Activated naive CD4-positive, alpha-beta T cell treated with anti-CD3 and anti-CD28 coated beads for 36 hours (primary cell): ENCODE data around the gene ATP2B2. TPM values are rescaled to one million over a fixed set of nuclear protein-coding genes. Genes with fewer than 3 reads are reported as not detected.

Experiments
- CTCF ChIA-PET: fragments of 350-600 bp; sonication (Branson Sonifier 250); formaldehyde crosslinking; loops from one replicate; lab custom pipeline; 2021; ENCODE audit warnings: antibody characterized with exemption; lab: Charles Lee
- DNase-seq: peaks from one replicate; pipeline ENCODE4 v3.0.0-alpha.2; 2020
- H3K27ac Mint-ChIP-seq: one replicate; pipeline ENCODE4 v1.8.0; 2021; ENCODE audit warnings: mild to moderate bottlenecking, mixed read lengths
- H3K27me3 Mint-ChIP-seq: one replicate; pipeline ENCODE4 v1.8.0; 2021; ENCODE audit warnings: low read depth, mixed read lengths
- H3K36me3 Mint-ChIP-seq: one replicate; pipeline ENCODE4 v1.8.0; 2021; ENCODE audit warnings: low read depth, mixed read lengths
- H3K4me1 Mint-ChIP-seq: one replicate; pipeline ENCODE4 v1.8.0; 2021; ENCODE audit warnings: low read depth, mixed read lengths
- H3K4me3 Mint-ChIP-seq: one replicate; pipeline ENCODE4 v1.8.0; 2021; ENCODE audit warnings: mild to moderate bottlenecking, moderate library complexity, mixed read lengths
- H3K9me3 Mint-ChIP-seq: one replicate; pipeline ENCODE4 v1.8.0; 2021; ENCODE audit warnings: mixed read lengths
- intact Hi-C: fragments of 100-400 bp; cut with micrococcal nuclease; formaldehyde crosslinking; loops from one replicate; pipeline ENCODE4 v1.15.1; 2023
- total RNA-seq, 2 experiments: library from RNA; stranded (reverse); gene quantifications; one replicate each; pipeline ENCODE4 v1.2.3, GENCODE V29; 2021

The ATP2B2 gene
- total RNA-seq, 2 experiments from 2014 or later: not detected

DNA sequence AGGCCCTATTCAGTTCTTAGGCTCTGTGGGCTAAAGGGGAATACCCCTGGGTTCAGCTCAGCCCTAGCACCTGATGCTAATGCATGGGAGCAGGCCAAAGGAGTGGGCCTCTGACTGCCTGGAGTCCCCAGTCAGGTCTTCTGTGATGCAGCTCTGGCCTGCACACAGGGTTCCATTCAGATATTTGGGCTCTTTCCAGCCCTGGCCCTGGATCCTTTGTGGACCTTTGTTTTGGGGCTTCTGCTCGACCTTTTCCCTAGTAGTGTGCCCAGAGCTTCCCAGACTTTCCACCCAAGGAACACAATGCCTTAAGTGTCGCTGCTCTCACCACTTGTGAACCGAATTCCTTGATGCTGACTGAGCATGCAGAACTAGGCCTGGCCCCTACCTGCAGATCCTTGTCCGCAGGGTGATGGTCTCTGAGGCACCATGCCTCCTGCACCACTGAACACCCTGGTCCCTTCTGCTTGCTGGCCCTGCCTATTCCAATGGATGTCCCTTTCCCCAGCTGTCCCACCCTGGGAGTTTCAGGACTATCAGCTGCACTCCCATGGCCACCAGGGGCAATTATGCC, 189.5 kb downstream of the ATP2B2 start:
- Mint-ChIP-seq H3K4me1 (peaks cover 24% of the 10 kb centered on the region), H3K36me3 (peaks cover 9% of the 10 kb centered on the region), H3K27me3 (no peaks in the 10 kb centered on the region), H3K27ac (no peak overlapping the region), H3K9me3 (no peaks in the 10 kb centered on the region), H3K4me3 (no peak overlapping the region)
- CTCF ChIA-PET: no interaction called here
- no peak for DNase-seq
- intact Hi-C loops: no loop called here

DNA sequence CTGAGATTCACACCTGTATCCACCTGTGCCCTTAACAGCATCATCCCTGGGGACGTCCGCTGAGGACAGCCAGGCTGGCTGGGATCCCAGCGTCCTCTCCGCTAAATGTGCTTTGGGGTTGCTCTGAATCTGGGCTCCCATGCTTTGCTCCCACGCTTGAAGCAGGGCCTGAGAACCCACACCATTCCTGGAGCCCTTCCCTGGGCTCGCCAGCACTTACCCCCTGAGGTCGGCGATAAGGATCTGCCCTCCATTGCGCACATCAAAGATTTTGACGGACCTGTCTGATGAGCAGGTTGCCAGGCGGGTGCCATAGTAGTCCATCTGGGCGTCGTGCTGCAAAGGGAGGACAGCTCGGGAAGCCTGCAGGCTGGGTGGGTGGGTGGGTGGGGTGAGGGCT, 190.3 kb downstream of the ATP2B2 start:
- no peak for DNase-seq
- Mint-ChIP-seq H3K4me3 (no peak overlapping the region), H3K27me3 (no peaks in the 10 kb centered on the region), H3K36me3 (peaks cover 9% of the 10 kb centered on the region), H3K9me3 (no peaks in the 10 kb centered on the region), H3K4me1 (peaks cover 30% of the 10 kb centered on the region), H3K27ac (no peak overlapping the region)
- intact Hi-C loops: no loop called here
- CTCF ChIA-PET: no interaction called here

DNA sequence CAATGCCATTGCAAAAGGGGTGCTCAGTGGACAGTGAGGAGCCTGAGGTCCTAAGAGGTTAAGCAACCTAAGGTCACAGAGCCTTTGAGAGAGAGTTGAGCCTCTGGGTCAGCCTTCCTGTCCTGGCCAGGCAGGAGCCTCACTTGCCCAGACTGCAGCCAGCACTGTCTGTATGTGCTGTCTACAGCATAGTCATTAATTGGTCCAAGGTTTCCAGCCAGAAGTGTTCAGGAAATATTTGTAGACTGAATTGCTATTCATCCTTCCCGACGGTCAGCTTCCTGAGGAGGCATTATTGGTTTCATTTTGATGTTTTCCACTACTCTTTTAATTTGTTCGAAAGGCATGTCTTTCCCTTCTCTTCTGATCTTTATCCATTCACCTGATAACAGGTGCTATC, 192.5 kb downstream of the ATP2B2 start:
- H3K4me3 Mint-ChIP-seq: no peak overlapping the region
- intact Hi-C loops: no loop called here
- peaks cover 12% of the 10 kb centered on the region for H3K4me1 Mint-ChIP-seq
- H3K36me3 Mint-ChIP-seq: peaks cover 20% of the 10 kb centered on the region
- H3K27ac Mint-ChIP-seq: peak overlapping the region; percentile 7
- H3K9me3 Mint-ChIP-seq: no peaks in the 10 kb centered on the region
- no peak for DNase-seq
- no peaks in the 10 kb centered on the region for H3K27me3 Mint-ChIP-seq
- CTCF ChIA-PET: no interaction called here

DNA sequence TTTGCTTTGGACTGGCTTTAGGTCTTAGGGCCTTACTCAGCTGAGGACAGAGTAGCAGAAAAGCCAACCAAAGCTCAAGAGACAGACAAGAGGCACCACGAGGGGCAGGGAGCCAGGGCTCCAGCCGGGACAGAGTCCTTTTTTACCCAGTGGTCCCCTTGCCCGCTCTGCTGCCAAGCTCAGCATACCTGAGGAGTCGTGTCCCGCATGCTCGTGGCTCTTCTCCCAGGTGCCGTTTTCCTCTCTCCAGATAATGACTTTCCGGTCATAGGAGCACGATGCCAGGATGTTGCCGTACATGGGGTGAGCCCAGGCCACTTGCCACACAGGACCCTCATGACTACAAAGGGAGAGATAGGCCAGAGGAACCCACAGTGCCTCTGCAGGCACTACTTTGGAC, 193.0 kb downstream of the ATP2B2 start:
- no peak overlapping the region for H3K27ac Mint-ChIP-seq
- H3K36me3 Mint-ChIP-seq: peaks cover 20% of the 10 kb centered on the region
- CTCF ChIA-PET: interaction anchor here (0.7 kb wide), 1 partner anchor 52 kb away, joined by 3 read pairs; no protein-coding TSS in a partner anchor
- no peak overlapping the region for H3K4me3 Mint-ChIP-seq
- no peak for DNase-seq
- intact Hi-C loops: no loop called here
- H3K9me3 Mint-ChIP-seq: no peaks in the 10 kb centered on the region
- H3K27me3 Mint-ChIP-seq: no peaks in the 10 kb centered on the region
- H3K4me1 Mint-ChIP-seq: peaks cover 10% of the 10 kb centered on the region

DNA sequence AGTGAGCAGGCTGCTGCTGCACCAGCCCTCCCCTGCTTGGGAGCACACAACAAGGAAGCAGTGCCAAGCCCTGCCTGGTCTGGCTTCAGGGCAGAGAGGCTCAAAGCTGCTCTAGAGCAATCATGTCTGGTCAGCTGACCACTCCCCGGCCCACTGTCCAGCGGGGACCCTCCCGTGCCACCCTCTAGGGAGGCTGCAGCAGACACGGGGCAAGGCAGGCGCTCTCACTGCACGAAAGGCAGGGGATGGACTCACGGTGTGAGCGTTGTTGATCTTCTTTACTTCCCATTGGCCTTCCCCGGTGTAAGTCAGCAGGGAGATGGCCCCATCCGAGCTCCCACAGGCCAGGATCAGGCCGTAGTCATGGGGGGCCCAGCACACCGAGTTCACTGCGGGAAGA, 193.7 kb downstream of the ATP2B2 start:
- Mint-ChIP-seq H3K9me3 (no peaks in the 10 kb centered on the region), H3K4me1 (peaks cover 10% of the 10 kb centered on the region), H3K36me3 (peaks cover 20% of the 10 kb centered on the region), H3K27me3 (no peaks in the 10 kb centered on the region), H3K27ac (peak overlapping the region; percentile 41), H3K4me3 (no peak overlapping the region)
- no peak for DNase-seq
- CTCF ChIA-PET: interaction anchor here (0.7 kb wide), 1 partner anchor 51 kb away, joined by 3 read pairs; no protein-coding TSS in a partner anchor
- intact Hi-C loops: no loop called here

DNA sequence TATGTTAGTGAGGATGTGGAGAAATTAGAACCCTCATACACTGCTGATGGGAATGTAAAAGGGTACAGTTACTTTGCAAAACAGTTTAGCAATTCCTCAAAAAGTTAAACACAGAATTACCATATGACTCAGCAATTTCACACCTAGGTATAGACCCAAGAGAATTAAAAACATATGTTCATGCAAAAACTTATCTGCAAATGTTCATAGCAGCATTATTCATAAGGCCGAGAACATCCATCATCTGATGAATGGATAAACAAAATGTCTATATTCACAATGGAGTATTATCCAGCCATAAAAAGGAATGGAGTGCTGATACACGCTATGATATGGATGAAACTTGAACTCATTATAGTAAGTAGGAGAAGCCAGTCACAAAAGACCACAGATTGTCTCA, 194.8 kb downstream of the ATP2B2 start:
- no peaks in the 10 kb centered on the region for H3K9me3 Mint-ChIP-seq
- CTCF ChIA-PET: no interaction called here
- no peak overlapping the region for H3K4me3 Mint-ChIP-seq
- no peaks in the 10 kb centered on the region for H3K27me3 Mint-ChIP-seq
- intact Hi-C loops: no loop called here
- H3K4me1 Mint-ChIP-seq: peaks cover 10% of the 10 kb centered on the region
- H3K36me3 Mint-ChIP-seq: peaks cover 21% of the 10 kb centered on the region
- peak overlapping the region; percentile 68 for H3K27ac Mint-ChIP-seq
- DNase-seq: no peak

DNA sequence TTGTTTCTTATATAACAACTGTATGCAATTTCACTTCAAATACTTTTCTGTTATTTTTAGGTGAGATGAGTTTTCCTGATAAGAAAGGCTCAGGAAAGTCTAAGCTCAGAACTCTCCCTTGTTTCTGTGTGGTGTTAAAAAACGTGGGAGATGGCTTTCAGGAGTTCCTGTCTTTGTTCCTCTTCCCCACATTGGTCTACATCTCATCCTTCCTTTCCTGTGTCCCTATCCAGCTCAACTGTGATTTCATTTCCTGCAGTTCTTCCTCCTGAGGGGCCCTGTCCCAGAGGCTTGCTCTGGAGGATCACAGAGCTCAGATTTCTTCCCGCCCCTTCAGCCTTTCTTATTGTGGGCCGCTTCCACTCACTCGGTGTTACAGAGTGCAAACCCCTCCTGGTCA, 195.7 kb downstream of the ATP2B2 start:
- no peaks in the 10 kb centered on the region for H3K9me3 Mint-ChIP-seq
- intact Hi-C loops: no loop called here
- CTCF ChIA-PET: no interaction called here
- H3K27ac Mint-ChIP-seq: peak overlapping the region; percentile 68
- peaks cover 10% of the 10 kb centered on the region for H3K4me1 Mint-ChIP-seq
- H3K4me3 Mint-ChIP-seq: no peak overlapping the region
- DNase-seq: no peak
- peaks cover 20% of the 10 kb centered on the region for H3K36me3 Mint-ChIP-seq
- H3K27me3 Mint-ChIP-seq: no peaks in the 10 kb centered on the region

DNA sequence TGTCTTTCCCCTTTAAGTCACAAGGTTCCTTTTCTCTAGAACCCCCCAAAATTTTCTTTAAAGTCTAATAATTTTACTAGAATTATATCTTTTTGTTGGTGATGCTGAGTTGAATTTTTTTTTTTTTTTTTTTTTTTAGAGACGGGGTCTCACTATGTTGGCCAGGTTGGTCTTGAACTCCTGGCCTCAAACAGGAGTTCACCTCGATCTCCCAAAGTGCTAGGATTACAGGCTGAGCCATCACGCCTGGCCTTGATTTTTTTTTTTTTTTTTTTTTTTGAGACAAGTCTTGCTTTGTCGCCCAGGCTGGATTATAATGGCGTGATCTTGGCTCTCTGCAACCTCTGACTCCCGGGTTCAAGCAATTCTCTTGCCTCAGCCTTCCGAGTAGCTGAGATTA, 196.7 kb downstream of the ATP2B2 start:
- intact Hi-C loops: no loop called here
- CTCF ChIA-PET: interaction anchor here (1.2 kb wide), 1 partner anchor 12 kb away, joined by 4 read pairs; the partner anchor contains the start of gene SEC13
- H3K36me3 Mint-ChIP-seq: peaks cover 22% of the 10 kb centered on the region
- no peak overlapping the region for H3K27ac Mint-ChIP-seq
- H3K27me3 Mint-ChIP-seq: no peaks in the 10 kb centered on the region
- H3K9me3 Mint-ChIP-seq: no peaks in the 10 kb centered on the region
- no peak for DNase-seq
- no peak overlapping the region for H3K4me3 Mint-ChIP-seq
- peaks cover 10% of the 10 kb centered on the region for H3K4me1 Mint-ChIP-seq

DNA sequence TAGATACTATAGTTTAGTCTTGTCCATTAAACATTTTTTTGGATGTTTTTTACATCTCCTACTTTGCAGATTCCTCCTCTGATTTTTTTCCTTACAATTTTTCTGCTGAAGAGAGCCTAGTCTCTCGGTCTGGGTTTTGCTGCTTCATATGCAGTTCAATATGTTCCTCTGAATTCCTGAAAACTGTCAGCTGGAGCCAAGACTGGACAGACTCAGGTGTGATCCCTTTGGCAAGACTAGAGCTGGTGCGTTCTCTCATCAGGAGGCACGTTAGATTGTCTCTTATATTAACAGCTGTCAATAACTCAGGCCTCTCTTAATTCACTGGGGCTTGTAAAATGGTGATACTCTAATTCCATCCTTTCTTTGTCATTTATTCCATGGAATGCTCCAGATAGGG, 199.2 kb downstream of the ATP2B2 start:
- H3K36me3 Mint-ChIP-seq: peaks cover 29% of the 10 kb centered on the region

DNA sequence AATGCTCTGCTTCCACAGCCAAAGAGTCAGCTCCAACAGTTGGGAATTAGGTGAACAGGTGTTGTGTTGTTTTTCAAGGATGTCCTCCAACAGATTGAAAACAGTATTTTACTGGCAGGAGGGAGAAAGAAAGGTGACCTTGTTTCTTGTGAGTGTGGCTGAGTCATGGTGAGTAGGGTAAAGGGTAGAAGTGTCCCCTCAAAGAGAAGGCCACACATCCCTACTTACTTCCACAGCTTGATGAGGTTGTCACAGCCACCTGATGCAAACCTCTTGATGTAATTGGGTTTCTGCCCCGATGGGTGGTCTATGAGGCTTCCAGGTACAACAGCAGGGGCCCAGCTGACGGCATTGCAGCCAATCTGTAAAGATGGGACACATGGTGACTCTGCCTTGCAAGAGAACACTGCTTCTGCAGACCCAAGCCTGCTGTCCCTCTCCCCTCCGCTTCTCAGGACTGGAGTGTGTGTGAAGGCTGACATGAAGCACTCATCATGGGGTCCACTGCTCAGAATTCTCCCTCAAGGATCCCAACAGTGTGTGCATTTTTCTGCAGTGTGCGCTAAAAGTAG, 200.0 kb downstream of the ATP2B2 start:
- intact Hi-C loops: no loop called here
- no peak overlapping the region for H3K4me3 Mint-ChIP-seq
- CTCF ChIA-PET: no interaction called here

More for the DNA sequence above, 199.2 kb downstream of the ATP2B2 start:
- DNase-seq: no peak
- Mint-ChIP-seq H3K9me3 (no peaks in the 10 kb centered on the region), H3K27me3 (no peaks in the 10 kb centered on the region), H3K4me3 (no peak overlapping the region), H3K4me1 (peaks cover 10% of the 10 kb centered on the region), H3K27ac (peak overlapping the region; percentile 1)
- CTCF ChIA-PET: no interaction called here
- intact Hi-C loops: no loop called here

DNA sequence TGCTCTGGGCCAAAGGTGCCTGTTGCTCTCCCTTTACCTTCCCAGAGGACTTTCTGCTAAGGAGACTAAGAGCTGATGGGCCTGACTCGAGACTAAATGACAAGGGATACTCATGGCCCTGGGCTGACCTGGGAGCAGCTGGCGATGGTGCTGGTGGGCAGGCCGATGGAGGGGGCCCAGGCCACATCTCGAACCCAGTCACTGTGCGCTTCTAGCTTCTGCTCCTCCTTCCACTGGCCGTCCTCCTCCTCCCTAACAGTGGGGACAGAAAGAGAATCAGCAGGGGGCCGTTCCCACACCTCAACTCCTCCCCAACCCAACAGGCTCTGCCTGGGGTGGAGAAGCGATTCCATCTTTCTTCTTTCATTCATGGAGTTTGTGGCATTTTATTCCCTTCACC, 200.5 kb downstream of the ATP2B2 start:
- no peak overlapping the region for H3K27ac Mint-ChIP-seq
- no peak for DNase-seq
- CTCF ChIA-PET: interaction anchor here (0.5 kb wide), 1 partner anchor 187 kb away, joined by 3 read pairs; no protein-coding TSS in a partner anchor
- no peaks in the 10 kb centered on the region for H3K9me3 Mint-ChIP-seq
- peaks cover 34% of the 10 kb centered on the region for H3K36me3 Mint-ChIP-seq
- intact Hi-C loops: no loop called here
- H3K4me1 Mint-ChIP-seq: peaks cover under 1% of the 10 kb centered on the region
- H3K4me3 Mint-ChIP-seq: no peak overlapping the region
- no peaks in the 10 kb centered on the region for H3K27me3 Mint-ChIP-seq

More for the DNA sequence above, 200.0 kb downstream of the ATP2B2 start:
- H3K27ac Mint-ChIP-seq: peak overlapping the region; percentile 15
- H3K9me3 Mint-ChIP-seq: no peaks in the 10 kb centered on the region
- no peaks in the 10 kb centered on the region for H3K27me3 Mint-ChIP-seq
- H3K36me3 Mint-ChIP-seq: peaks cover 35% of the 10 kb centered on the region
- no peak for DNase-seq
- peaks cover 3% of the 10 kb centered on the region for H3K4me1 Mint-ChIP-seq

DNA sequence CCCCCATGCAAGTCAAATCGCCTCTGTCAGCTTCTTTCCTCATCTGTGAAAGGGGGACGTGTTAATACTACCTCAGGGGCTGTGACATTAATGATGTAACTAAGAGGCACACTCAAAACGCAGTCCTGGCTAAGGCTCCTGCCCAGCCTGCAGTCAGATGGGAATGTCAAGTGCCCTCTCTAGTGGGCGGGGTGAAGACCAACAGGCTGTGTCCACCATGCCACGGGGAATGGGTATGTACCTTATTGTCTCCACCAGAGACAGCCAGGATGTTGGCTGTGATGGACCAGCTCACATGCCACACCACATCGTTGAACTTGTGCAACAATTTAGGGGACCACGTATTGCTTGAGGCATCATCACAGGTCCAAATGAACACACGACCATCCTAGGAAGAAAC, 201.6 kb downstream of the ATP2B2 start:
- Mint-ChIP-seq H3K4me3 (no peak overlapping the region), H3K4me1 (peaks cover 11% of the 10 kb centered on the region), H3K9me3 (no peaks in the 10 kb centered on the region), H3K27ac (peak overlapping the region; percentile 3), H3K36me3 (peaks cover 29% of the 10 kb centered on the region), H3K27me3 (no peaks in the 10 kb centered on the region)
- CTCF ChIA-PET: interaction anchor here (0.9 kb wide), 1 partner anchor 18 kb away, joined by 3 read pairs; no protein-coding TSS in a partner anchor
- intact Hi-C loops: no loop called here
- no peak for DNase-seq

DNA sequence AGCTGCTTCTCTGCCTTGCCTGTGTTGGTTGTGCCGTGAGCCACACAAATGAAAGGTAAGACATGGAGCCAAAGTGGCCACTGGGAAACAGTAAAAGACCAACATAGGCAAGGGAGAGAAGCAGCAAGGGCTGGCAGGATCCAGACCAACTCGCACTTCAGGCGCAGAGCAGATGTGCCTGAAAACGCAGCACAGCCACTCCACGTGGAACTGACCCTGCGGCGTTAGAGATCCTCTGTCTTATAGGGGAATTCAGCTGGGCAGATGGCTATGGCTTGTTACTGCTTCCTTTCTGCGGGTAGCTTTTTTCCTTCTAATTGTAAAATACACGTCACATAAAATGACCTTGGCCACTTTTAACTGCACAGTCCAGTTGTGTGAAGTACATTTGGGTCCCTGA, 202.3 kb downstream of the ATP2B2 start:
- no peak for DNase-seq
- Mint-ChIP-seq H3K4me3 (no peak overlapping the region), H3K27ac (no peak overlapping the region), H3K9me3 (no peaks in the 10 kb centered on the region), H3K36me3 (peaks cover 29% of the 10 kb centered on the region), H3K4me1 (peaks cover 11% of the 10 kb centered on the region), H3K27me3 (no peaks in the 10 kb centered on the region)
- intact Hi-C loops: no loop called here
- CTCF ChIA-PET: no interaction called here
